ENCODE data around the gene LMOD1. TPM values are rescaled to one million over a fixed set of nuclear protein-coding genes. Genes with fewer than 3 reads are reported as not detected.

Gene LMOD1
- total and polyA plus RNA-seq, 2 of the 8 experiments (the other 6 are each of a cell fraction or from before 2014, with no cell fraction given) = 0.77 to 1.4 TPM

DNA sequence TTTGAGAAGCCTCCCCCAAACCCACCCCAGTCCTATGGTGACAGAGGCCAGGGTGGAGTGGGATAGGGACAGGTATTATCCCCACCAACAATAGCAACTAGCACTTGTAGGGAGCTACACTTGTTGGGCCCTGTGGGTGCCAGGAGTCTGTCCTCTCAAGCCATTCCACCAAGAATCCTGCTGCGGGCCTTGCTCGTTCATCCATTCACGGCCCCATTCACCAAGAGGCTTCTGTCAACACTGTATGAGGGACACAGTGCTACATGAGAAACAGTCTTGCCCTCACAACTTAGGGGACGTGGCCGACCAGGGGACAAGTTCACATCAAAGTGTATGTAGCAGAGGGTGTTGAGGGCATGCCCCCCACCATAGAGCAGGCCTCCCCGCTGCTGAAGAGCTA, 38.7 kb downstream of the LMOD1 start:
- no peak overlapping the region for H4K8ac ChIP-seq (ENCODE audit: extremely low read depth, insufficient read depth, low read length)
- POLR2A ChIA-PET (ENCODE audit: partially characterized antibody) = interaction anchor here (1.1 to 1.8 kb wide), 2 partner anchors 10 to 13 kb away, joined by 3 to 4 read pairs; no protein-coding TSS in a partner anchor
- no peak for TF ChIP-seq SP2 (IDR thresholded peaks at IDR 0.05; ENCODE audit: low read length)
- TF ChIP-seq RFX5 (IDR thresholded peaks at IDR 0.05; ENCODE audit: borderline replicate concordance, low read depth, low read length) = no peak
- no peak for TF ChIP-seq HDAC6 (IDR thresholded peaks at IDR 0.05; ENCODE audit: low read depth, low read length)
- TF ChIP-seq ZNF274 (IDR thresholded peaks at IDR 0.05; ENCODE audit: borderline replicate concordance, extremely low read depth, low read length) = no peak
- TF ChIP-seq, protein P1, sequence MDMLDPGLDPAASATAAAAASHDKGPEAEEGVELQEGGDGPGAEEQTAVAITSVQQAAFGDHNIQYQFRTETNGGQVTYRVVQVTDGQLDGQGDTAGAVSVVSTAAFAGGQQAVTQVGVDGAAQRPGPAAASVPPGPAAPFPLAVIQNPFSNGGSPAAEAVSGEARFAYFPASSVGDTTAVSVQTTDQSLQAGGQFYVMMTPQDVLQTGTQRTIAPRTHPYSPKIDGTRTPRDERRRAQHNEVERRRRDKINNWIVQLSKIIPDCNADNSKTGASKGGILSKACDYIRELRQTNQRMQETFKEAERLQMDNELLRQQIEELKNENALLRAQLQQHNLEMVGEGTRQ (IDR thresholded peaks at IDR 0.05; ENCODE audit: low read length) = no peak
- TF ChIP-seq MAFK (IDR thresholded peaks at IDR 0.05; ENCODE audit: low read depth, low read length) = no peak
- no peak for TF ChIP-seq RBBP5 (IDR thresholded peaks at IDR 0.05; ENCODE audit: borderline replicate concordance, low read depth, low read length)
- TF ChIP-seq SP4 (IDR thresholded peaks at IDR 0.05; ENCODE audit: low read length) = no peak
- TF ChIP-seq YY1 (IDR thresholded peaks at IDR 0.05; ENCODE audit: low read depth, low read length) = no peak
- TF ChIP-seq CEBPB (IDR thresholded peaks at IDR 0.05; ENCODE audit: low read depth, low read length) = no peak
- TF ChIP-seq RXRA (IDR thresholded peaks at IDR 0.05; ENCODE audit: insufficient read depth, low read depth, low read length) = no peak

More for the DNA sequence above, 38.7 kb downstream of the LMOD1 start:
- H2BK120ac ChIP-seq (replicated peaks; ENCODE audit: low read depth, low read length) = no peak overlapping the region
- no peak overlapping the region for H2AK5ac ChIP-seq (ENCODE audit: low read depth, low read length)
- no peaks in the 10 kb centered on the region for H3K23me2 ChIP-seq (ENCODE audit: low read depth, low read length)
- no peak overlapping the region for H4K91ac ChIP-seq (replicated peaks; ENCODE audit: insufficient read length, low read length)
- H3K27ac ChIP-seq (ENCODE audit: low read depth, low read length) = peak overlapping the region; percentile 17; the same call in 1 of the 2 replicates
- no peak overlapping the region for H3K18ac ChIP-seq (ENCODE audit: extremely low read depth, low read length)
- H3K36me3 ChIP-seq (ENCODE audit: control insufficient read depth in 2 of 4, insufficient read depth in 4 of 4, low read length in 3 of 4) = no peaks in the 10 kb centered on the region
- no peak overlapping the region for H3K9ac ChIP-seq (replicated peaks in 1 of 4; ENCODE audit: extremely low read depth in 1 of 4, low read depth in 3 of 4, low read length in 3 of 4)
- H3K23ac ChIP-seq (ENCODE audit: insufficient read length) = no peak overlapping the region
- H4K20me1 ChIP-seq (replicated peaks in 1 of 2; ENCODE audit: control insufficient read depth in 1 of 2, insufficient read depth in 2 of 2, low read length in 2 of 2) = no peaks in the 10 kb centered on the region
- FAIRE-seq = no peak
- no peak overlapping the region for H2BK15ac ChIP-seq (ENCODE audit: low read length)
- peak overlapping the region; percentile 35; the same call in 1 of the 2 replicates for H2BK5ac ChIP-seq (ENCODE audit: low read depth, low read length)
- no peak overlapping the region for H3K4ac ChIP-seq (replicated peaks; ENCODE audit: insufficient read length, low read depth, low read length)
- H2BK12ac ChIP-seq (ENCODE audit: low read depth, low read length) = no peak overlapping the region
- no peaks in the 10 kb centered on the region for H3K9me3 ChIP-seq (ENCODE audit: insufficient read depth in 2 of 2, low read depth in 1 of 2, low read length in 1 of 2)
- peaks cover 0 to 4% (median 1%) of the 10 kb centered on the region in 4 experiments; a peak in 4 of 7 replicates for H3K4me1 ChIP-seq (replicated peaks in 1 of 4; ENCODE audit: control insufficient read depth in 3 of 4, insufficient read depth in 4 of 4, low read length in 3 of 4)
- WGBS, 2 experiments (ENCODE audit: extremely low coverage in 1 of 2, insufficient coverage in 1 of 2, insufficient read length in 1 of 2, insufficient replicate concordance in 2 of 2, low coverage in 1 of 2, low lambda C conversion rate in 2 of 2, missing lambda C conversion rate in 1 of 2) = 89% methylated on average over 6 of the region's 6 CpGs; no CpG with 5 or more reads in 1 of the 2 experiments
- no peak overlapping the region for H3K56ac ChIP-seq (replicated peaks; ENCODE audit: insufficient read length, low read depth, low read length)
- no peak overlapping the region for H3K4me2 ChIP-seq (ENCODE audit: insufficient read depth in 1 of 2, low read depth in 2 of 2, low read length in 2 of 2)
- no peak overlapping the region for H3K14ac ChIP-seq (ENCODE audit: insufficient read length)
- CTCF ChIA-PET (ENCODE audit: partially characterized antibody) = interaction anchor here (1.1 to 12.4 kb wide), 8 partner anchors 9 to 215 kb away, joined by 3 to 147 read pairs (median 6); partner anchors contain the start of genes GPR37L1 and LMOD1
- no peaks in the 10 kb centered on the region for H3K79me1 ChIP-seq (ENCODE audit: low read depth, low read length)
- H4K5ac ChIP-seq (ENCODE audit: insufficient read length, low read depth, low read length) = no peak overlapping the region
- no peaks in the 10 kb centered on the region for H3K79me2 ChIP-seq (ENCODE audit: control insufficient read depth in 1 of 2, insufficient read depth in 2 of 2, low read length in 2 of 2)
- no peak for DNase-seq (ENCODE audit: low read depth in 1 of 2, low spot score in 2 of 2)
- H2BK20ac ChIP-seq (ENCODE audit: low read length) = no peak overlapping the region
- no peak overlapping the region for H3K4me3 ChIP-seq (ENCODE audit: extremely low read depth in 1 of 4, insufficient read depth in 2 of 4, low read depth in 3 of 4, low read length in 4 of 4)
- H2AFZ ChIP-seq (ENCODE audit: low read length) = no peak overlapping the region
- H3K27me3 ChIP-seq (replicated peaks in 1 of 4; ENCODE audit: control insufficient read depth in 3 of 4, extremely low read depth in 1 of 4, insufficient read depth in 3 of 4, low read length in 3 of 4) = no peaks in the 10 kb centered on the region; a peak in 1 of 7 replicates
